Stimulated activated CD4-positive, alpha-beta T cell treated with anti-CD3 and anti-CD28 coated beads, Interleukin-4, amount 100 ng/mL, for 4 hours (primary cell): ENCODE measurements around the gene SCN8A.
"Not testable (repeated sequence)": the region's sequence is repeated elsewhere in the genome, so short reads cannot be mapped to it uniquely, and the experiment has no call there.

ENCODE experiments used
- DNase-seq, 2 experiments: peaks; one replicate each; pipeline ENCODE4 v3.0.0-alpha.2; 2020

Gene SCN8A

GRCh38 chr12:51591016-51591901 lies at the start of gene SCN8A:
Gene SCN8A (plus strand): TSS chr12:51591233. CDS start chr12:51662818, 71,585 bp downstream.
- DNase-seq: peak in 1 of 2 experiments; percentile 53

- DNase-seq: no peak
These were observed 44.9 kb upstream of the SCN8A start for GRCh38 chr12:51546097-51546496.

GRCh38 chr12:51547606-51548005 lies 43.4 kb upstream of the SCN8A start:
- no peak for DNase-seq

GRCh38 chr12:51548241-51548640 lies 42.8 kb upstream of the SCN8A start:
- no peak for DNase-seq

- DNase-seq: no peak
These were observed 41.4 kb upstream of the SCN8A start for GRCh38 chr12:51549637-51550036.

GRCh38 chr12:51568271-51569032 lies 22.6 kb upstream of the SCN8A start:
- not testable (repeated sequence) for DNase-seq

- no peak for DNase-seq
These were observed 11.6 kb upstream of the SCN8A start for GRCh38 chr12:51579321-51579850.

- no peak for DNase-seq
These were observed 2.0 kb upstream of the SCN8A start for GRCh38 chr12:51589060-51589459.

- DNase-seq: no peak
These were observed 1.4 kb upstream of the SCN8A start for GRCh38 chr12:51589557-51590176.

GRCh38 chr12:51590347-51591015 lies 552 bp upstream of the SCN8A start:
- DNase-seq: peak; percentile 78 to 80

- no peak for DNase-seq
These were observed 1.1 kb downstream of the SCN8A start for GRCh38 chr12:51592034-51592705.

- no peak for DNase-seq
These were observed 2.0 kb downstream of the SCN8A start for GRCh38 chr12:51593021-51593420.

- no peak for DNase-seq
These were observed 2.5 kb downstream of the SCN8A start for GRCh38 chr12:51593539-51593938.

GRCh38 chr12:51598156-51598555 lies 7.1 kb downstream of the SCN8A start:
- DNase-seq: no peak

GRCh38 chr12:51600721-51601120 lies 9.7 kb downstream of the SCN8A start:
- no peak for DNase-seq

- DNase-seq: no peak
These were observed 10.2 kb downstream of the SCN8A start for GRCh38 chr12:51601241-51601640.

- not testable (repeated sequence) for DNase-seq
These were observed 14.9 kb downstream of the SCN8A start for GRCh38 chr12:51605896-51606295.

GRCh38 chr12:51607197-51607596 lies 16.2 kb downstream of the SCN8A start:
- not testable (repeated sequence) for DNase-seq

- DNase-seq: no peak
These were observed 29.4 kb downstream of the SCN8A start for GRCh38 chr12:51620448-51620847.

- DNase-seq: no peak
These were observed 30.3 kb downstream of the SCN8A start for GRCh38 chr12:51621156-51621922.

- DNase-seq: no peak
These were observed 31.5 kb downstream of the SCN8A start for GRCh38 chr12:51622564-51622963.
